GM10266 (cell line): ENCODE data around the gene ATP4A.

Experiments used
- DNase-seq: peaks from one replicate; pipeline ENCODE4 v3.0.0; 2012; ENCODE audit errors: extremely low spot score
- TF ChIP-seq, protein P1 (sequence below): IDR thresholded peaks from 2 replicates; pipeline ENCODE4 v1.5.1; 2012; ENCODE audit warnings: mild to moderate bottlenecking, low read depth; ENCODE audit not compliant: control insufficient read depth, insufficient read depth; ENCODE audit errors: missing control alignments

The ATP4A gene

DNA sequence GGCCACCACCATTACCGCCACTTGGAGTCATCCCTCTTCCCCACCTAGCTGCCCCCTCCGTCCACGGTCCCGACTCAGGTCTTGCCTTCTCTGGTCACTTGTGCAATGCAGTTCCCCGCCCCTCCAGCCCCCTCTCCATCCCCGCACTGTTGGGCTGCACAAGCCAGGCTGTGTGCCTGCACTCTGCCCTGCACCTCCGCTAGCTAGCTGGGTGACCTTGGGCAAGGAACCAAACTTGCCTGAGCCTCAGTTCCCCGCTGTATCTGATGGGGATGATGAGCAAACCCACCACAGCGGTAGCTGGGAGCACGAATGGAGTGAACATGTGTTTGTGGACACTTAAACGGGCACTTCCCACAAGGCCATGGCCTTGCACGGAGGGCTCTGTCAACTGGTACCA lies 23.6 kb downstream of the ATP4A start:
- no peak for DNase-seq
- TF ChIP-seq, protein P1, sequence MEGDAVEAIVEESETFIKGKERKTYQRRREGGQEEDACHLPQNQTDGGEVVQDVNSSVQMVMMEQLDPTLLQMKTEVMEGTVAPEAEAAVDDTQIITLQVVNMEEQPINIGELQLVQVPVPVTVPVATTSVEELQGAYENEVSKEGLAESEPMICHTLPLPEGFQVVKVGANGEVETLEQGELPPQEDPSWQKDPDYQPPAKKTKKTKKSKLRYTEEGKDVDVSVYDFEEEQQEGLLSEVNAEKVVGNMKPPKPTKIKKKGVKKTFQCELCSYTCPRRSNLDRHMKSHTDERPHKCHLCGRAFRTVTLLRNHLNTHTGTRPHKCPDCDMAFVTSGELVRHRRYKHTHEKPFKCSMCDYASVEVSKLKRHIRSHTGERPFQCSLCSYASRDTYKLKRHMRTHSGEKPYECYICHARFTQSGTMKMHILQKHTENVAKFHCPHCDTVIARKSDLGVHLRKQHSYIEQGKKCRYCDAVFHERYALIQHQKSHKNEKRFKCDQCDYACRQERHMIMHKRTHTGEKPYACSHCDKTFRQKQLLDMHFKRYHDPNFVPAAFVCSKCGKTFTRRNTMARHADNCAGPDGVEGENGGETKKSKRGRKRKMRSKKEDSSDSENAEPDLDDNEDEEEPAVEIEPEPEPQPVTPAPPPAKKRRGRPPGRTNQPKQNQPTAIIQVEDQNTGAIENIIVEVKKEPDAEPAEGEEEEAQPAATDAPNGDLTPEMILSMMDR: no peak

DNA sequence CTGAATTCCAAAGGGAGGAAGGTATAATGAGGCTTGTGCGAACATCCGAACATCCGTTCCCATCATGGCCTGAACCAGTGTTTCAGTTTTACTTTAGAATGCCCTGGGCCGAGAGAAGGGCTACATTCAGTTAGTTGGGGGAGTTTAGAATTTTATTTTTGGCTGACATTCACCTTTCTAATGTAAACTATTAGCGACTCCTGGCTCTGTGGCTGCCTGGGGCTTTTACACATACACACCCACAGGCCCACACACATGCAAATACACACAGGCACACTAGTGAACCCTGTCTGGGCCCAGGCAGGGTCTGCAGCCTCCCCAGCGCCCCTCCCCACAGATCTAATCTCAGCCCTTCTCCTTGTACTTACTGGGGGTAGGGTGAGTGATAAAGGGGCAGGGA lies 24.1 kb downstream of the ATP4A start:
- TF ChIP-seq, protein P1: no peak

DNA sequence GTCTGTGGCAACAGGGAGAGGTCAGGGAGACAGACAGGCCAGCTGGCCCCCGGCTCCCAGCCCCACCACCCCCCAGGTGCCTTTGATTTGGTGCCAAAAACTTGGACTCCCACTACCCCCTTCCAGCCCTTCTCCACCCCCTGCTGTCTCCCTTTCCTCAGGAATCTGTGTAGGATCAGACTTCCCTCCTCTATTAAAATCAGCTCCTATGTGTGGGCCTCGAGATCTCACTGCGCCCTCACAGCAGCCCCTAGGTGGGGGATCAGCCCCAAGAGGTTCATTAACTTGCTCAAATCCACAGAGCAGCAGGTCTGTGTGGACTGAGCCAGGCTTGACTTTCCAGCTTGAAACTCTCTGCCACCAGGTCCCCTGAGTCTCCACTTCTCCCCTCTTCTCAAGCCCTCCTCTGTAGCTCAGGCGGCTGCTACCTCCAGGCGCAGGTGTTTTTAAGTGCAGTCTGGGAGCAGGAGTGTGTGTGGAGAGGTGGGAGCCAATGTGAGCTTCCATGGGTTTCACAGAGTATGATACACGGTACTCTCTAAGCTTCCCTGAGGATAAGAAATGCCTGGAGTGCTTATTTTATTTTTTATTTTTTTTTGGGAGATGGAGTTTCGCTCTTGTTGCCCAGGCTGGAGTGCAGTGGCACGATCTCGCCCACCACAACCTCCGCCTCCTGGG lies 28.5 kb downstream of the ATP4A start:
- TF ChIP-seq, protein P1: no peak
- DNase-seq: no peak

More for the DNA sequence above, 24.1 kb downstream of the ATP4A start:
- no peak for DNase-seq

DNA sequence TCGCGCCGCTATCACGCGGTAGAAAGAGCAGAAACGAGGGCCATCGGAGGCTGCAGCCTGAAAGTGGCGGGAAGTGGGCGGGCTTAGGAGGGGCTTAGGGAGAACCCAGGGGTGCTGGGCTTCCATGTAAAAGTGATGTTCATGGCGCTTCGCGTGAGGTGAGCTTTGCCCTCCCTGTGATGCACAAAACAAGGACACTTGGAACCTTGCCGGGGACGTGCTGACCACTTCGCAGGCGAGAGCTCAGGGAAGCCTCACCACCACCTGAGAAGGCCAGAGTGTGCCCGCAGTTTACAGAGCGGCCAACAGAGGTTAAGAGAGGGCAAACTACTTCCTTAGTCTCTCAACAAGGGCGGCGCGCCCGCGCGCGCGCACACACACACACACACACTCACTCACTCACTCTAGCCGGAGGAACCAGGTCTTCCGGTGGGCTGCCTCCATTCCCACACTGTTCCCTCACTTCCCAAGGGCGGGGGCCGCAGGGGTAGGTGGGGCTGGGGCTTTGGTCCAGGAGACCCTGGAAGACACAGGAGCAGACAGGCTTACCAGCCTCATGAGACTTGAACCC lies 29.6 kb downstream of the ATP4A start:
- TF ChIP-seq, protein P1: no peak
- DNase-seq: no peak

DNA sequence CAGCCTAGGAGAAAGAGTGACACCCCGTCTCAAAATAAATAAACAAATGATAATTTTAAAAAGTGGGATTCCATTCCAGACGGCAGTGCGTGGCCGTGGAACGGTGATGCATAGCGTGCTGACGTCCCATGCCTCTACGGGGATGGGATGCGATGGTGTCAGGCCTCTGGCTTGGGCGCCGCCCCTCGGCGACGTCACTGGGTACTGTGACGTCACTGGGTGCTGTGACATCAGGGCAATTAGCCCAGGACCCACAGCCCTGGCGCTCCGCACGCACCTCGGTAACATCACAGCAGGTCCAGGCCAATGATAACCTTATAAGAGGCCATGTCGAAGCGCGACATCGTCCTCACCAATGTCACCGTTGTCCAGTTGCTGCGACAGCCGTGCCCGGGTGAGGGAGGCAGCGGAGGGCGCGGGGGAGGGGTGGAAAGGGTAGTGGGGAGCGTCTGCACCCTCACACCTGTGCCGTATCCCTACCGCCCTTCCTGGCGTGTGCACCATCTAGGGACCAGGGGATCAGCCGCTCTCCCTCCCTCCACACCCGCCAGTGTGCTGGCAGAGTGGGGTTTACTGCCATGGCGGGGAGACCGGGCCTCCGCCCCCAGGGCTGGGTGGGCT lies 30.1 kb downstream of the ATP4A start, which contains the start of gene GAPDHS:
Gene GAPDHS (plus strand): TSS at position 256 of the 621 bp plus-strand sequence. CDS start 72 bp downstream, at position 328.
- no peak for DNase-seq
- TF ChIP-seq, protein P1: no peak

DNA sequence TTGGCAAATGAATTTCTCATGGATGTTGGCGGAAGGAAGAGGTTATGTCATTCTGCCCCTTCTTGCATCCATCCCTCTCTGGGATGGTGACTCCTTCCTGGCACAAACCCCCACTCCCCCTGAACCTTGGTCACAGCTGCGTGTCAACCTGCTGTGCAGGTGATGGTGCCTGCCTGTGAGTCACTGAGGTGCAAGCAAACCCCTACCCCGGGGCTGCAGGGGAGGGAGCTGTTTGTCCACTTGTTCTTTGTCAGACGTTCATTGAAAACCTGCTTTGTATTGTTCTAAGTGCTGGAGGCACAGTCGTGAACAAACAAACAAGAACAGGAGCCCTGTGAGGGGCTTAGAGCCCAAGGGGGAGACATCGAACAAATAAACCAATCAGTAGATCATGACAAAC lies 32.2 kb downstream of the ATP4A start:
- TF ChIP-seq, protein P1: no peak
- no peak for DNase-seq
